ENCODE data around the gene FLNB. TPM values are rescaled to one million over a fixed set of nuclear protein-coding genes. Genes with fewer than 3 reads are reported as not detected.

The FLNB gene
- total RNA-seq, 1 donor from 2014 or later = 40.4 TPM

DNA sequence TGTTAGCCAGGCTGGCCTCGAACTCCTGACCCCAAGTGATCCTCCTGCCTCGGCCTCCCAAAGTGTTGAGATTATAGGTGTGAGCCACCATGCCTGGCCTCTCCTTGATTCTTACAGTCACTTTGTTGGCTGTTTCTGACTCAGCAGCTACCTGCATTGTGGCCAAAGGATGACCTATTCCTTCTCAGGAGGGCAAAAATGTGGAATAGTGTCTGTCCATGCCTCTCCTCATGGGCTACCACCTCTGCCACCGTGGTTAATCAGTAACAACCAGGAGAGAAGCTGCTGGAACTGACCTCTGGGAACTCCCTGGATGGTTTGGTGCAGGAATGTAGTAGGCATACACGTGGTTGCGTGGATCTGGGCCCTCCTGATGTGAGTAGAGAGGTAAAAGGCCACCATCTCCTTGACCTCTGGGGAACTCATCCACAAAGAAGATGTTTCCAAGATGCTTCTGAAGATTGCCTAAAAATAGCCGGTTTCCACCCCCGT, 63.3 kb downstream of the FLNB start:
- DNase-seq (ENCODE audit: low read depth, low spot score) = no peak
- no peak overlapping the region for H3K4me3 Mint-ChIP-seq
- H3K9me3 Mint-ChIP-seq = no peaks in the 10 kb centered on the region
- no peaks in the 10 kb centered on the region for H3K36me3 Mint-ChIP-seq (ENCODE audit: low read depth)
- no peak overlapping the region for H3K27ac Mint-ChIP-seq (ENCODE audit: unreplicated experiment)
- no peaks in the 10 kb centered on the region for H3K27me3 Mint-ChIP-seq (ENCODE audit: low read depth)
- TF ChIP-seq, protein P1, sequence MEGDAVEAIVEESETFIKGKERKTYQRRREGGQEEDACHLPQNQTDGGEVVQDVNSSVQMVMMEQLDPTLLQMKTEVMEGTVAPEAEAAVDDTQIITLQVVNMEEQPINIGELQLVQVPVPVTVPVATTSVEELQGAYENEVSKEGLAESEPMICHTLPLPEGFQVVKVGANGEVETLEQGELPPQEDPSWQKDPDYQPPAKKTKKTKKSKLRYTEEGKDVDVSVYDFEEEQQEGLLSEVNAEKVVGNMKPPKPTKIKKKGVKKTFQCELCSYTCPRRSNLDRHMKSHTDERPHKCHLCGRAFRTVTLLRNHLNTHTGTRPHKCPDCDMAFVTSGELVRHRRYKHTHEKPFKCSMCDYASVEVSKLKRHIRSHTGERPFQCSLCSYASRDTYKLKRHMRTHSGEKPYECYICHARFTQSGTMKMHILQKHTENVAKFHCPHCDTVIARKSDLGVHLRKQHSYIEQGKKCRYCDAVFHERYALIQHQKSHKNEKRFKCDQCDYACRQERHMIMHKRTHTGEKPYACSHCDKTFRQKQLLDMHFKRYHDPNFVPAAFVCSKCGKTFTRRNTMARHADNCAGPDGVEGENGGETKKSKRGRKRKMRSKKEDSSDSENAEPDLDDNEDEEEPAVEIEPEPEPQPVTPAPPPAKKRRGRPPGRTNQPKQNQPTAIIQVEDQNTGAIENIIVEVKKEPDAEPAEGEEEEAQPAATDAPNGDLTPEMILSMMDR (conservative IDR thresholded peaks at IDR 0.05) = no peak
- H3K4me1 Mint-ChIP-seq = peaks cover 21% of the 10 kb centered on the region

DNA sequence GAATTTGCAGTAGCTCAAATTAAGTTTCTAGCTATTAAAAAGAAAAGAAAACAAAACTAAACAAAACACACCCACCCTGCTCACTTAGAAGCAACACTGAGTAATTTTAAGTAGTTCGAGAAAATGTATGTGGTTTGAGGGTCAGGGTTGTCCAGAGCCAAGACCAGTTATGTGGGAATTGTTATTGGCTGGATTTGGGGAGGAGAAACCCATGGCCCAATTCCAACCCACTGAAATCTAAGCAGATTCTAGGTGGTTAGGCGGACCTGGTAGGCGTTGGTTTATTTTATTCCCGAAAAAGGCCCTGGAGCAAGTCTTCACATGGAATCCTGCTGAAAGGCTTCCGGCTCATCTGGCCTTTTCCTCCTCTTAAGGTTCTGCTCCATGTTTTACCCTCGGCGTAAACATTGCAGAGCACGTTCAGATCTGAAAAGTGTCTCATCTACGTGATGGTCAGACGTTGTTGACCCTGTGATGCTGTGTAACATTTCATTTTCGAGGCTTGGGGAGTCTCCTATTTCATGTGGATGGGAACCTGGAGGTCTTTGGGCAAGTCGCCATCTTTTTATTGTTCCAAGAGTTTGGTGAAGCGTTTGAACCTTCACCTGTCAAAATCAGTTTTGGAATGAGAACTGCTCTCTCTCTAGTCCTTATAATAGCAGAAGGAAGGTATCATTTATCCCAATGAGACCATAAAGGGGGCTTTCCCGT, 64.0 kb downstream of the FLNB start:
- H3K4me1 Mint-ChIP-seq = peaks cover 14% of the 10 kb centered on the region
- no peaks in the 10 kb centered on the region for H3K36me3 Mint-ChIP-seq (ENCODE audit: low read depth)
- no peaks in the 10 kb centered on the region for H3K27me3 Mint-ChIP-seq (ENCODE audit: low read depth)
- H3K27ac Mint-ChIP-seq (ENCODE audit: unreplicated experiment) = no peak overlapping the region
- DNase-seq (ENCODE audit: low read depth, low spot score) = no peak
- no peaks in the 10 kb centered on the region for H3K9me3 Mint-ChIP-seq
- TF ChIP-seq, protein P1 (conservative IDR thresholded peaks at IDR 0.05) = no peak
- H3K4me3 Mint-ChIP-seq = no peak overlapping the region

DNA sequence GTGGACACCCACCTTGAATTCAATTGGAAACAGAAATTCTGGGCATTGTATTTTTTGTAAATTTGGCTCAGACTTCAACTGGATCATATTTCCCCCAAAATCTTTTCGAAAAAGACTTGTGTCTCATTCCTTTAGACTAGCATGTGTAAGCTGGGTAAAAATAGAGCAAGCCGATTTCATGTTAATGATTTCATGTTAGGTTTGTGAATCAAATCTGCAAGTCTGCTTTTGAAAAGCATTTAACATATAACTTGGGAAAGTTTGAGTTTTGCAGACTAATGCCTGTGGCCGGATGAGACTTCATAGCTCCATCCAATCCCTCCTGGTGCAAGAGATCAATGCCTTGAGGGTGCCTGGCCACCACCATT, 64.5 kb downstream of the FLNB start:
- H3K27me3 Mint-ChIP-seq (ENCODE audit: low read depth) = no peaks in the 10 kb centered on the region
- no peak overlapping the region for H3K4me3 Mint-ChIP-seq
- TF ChIP-seq, protein P1 (conservative IDR thresholded peaks at IDR 0.05) = no peak
- H3K4me1 Mint-ChIP-seq = peaks cover 13% of the 10 kb centered on the region
- DNase-seq (ENCODE audit: low read depth, low spot score) = no peak
- no peak overlapping the region for H3K27ac Mint-ChIP-seq (ENCODE audit: unreplicated experiment)
- H3K36me3 Mint-ChIP-seq (ENCODE audit: low read depth) = no peaks in the 10 kb centered on the region
- no peaks in the 10 kb centered on the region for H3K9me3 Mint-ChIP-seq

DNA sequence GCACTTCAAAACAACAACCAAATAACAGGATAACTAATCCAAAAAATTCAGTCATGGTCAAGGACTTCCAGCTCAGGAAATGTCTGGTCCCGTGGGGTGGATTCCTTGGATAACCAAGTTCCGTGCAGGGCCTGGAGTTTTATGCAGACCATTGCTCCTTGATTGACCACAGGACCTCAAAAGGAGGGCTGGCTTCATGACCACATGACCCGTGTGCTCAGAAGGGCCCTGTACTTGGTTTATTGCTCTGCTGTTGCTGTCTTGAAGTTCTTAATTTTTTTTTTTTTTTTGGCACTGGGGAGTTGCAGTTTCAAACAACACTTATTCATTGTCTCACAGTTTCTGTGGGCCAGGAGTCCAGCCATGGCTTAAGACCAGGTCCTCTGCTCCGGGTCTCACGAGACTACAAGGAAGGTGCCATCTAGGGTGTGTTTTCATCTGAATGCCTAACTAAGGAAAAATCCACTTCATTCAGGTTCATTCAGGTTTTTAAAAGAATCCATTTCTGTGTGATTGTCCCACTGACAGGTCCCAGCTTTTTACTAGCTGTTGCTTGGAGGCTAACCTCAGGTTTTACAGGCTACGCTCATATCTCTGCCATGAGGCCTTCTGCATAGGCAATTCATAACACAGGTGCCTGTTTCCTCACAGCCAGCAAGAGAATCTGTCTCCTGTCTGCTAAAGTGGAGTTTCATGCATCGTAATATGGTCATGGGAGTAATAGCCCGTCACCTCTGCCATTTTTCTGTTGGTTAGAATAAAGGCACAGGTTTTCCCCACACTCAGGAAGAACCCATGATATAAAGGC, 65.3 kb downstream of the FLNB start:
- no peak for DNase-seq (ENCODE audit: low read depth, low spot score)
- no peak overlapping the region for H3K4me3 Mint-ChIP-seq
- H3K36me3 Mint-ChIP-seq (ENCODE audit: low read depth) = no peaks in the 10 kb centered on the region
- H3K27me3 Mint-ChIP-seq (ENCODE audit: low read depth) = no peaks in the 10 kb centered on the region
- H3K9me3 Mint-ChIP-seq = no peaks in the 10 kb centered on the region
- peaks cover 7% of the 10 kb centered on the region for H3K4me1 Mint-ChIP-seq
- H3K27ac Mint-ChIP-seq (ENCODE audit: unreplicated experiment) = no peak overlapping the region
- TF ChIP-seq, protein P1 (conservative IDR thresholded peaks at IDR 0.05) = no peak

DNA sequence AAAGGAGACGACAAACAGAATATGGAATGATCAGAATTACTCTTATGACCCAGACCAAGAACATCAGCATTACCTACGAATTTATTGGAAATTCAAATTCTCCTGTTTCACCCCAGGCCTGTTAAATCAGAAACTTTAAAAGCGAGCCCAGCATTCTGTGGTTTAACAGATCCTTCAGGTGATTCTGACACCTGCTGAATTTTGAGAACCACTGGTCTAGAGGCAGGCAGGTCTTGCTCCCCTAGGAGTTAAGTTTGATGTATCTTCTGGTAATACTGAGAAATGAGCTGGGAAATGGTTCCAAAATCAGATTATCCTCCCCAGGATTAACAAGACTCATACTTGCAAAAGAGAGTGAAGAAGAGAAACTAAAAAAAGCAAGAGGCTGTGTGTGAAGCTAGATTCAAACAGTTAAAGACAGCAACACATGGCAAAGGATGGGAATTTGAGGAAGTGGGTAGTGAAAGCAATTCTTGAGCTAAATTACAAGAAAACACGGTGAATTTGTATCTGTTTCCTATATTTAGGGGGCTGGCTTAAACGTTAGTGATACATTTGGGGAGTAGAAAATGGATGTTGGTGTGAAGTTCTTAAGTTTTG, 66.0 kb downstream of the FLNB start:
- no peak for DNase-seq (ENCODE audit: low read depth, low spot score)
- H3K4me3 Mint-ChIP-seq = no peak overlapping the region
- H3K27ac Mint-ChIP-seq (ENCODE audit: unreplicated experiment) = no peak overlapping the region
- H3K9me3 Mint-ChIP-seq = no peaks in the 10 kb centered on the region
- H3K36me3 Mint-ChIP-seq (ENCODE audit: low read depth) = no peaks in the 10 kb centered on the region
- no peaks in the 10 kb centered on the region for H3K27me3 Mint-ChIP-seq (ENCODE audit: low read depth)
- TF ChIP-seq, protein P1 (conservative IDR thresholded peaks at IDR 0.05) = no peak
- H3K4me1 Mint-ChIP-seq = peaks cover 4% of the 10 kb centered on the region

Measured in neural crest cell (in vitro differentiated cells).